GM19468 (cell line): ENCODE data around the gene AGPS.
"Not testable (repeated sequence)": the region's sequence is repeated elsewhere in the genome, so short reads cannot be mapped to it uniquely, and the experiment has no call there.

Experiments used
- ATAC-seq: cut with Tn5 transposase; IDR thresholded peaks from one replicate; pipeline ENCODE4 v1.9.1; 2021; ENCODE audit warnings: mild to moderate bottlenecking, moderate library complexity, moderate number of reproducible peaks; ENCODE audit not compliant: unreplicated experiment; ENCODE audit errors: extremely low read depth

Gene AGPS

GRCh38 chr2:177545981-177546585 lies 153.5 kb downstream of the AGPS start:
- no peak for ATAC-seq

- peak; percentile 93 for ATAC-seq
Observed at GRCh38 chr2:177547122-177547521, 154.5 kb downstream of the AGPS start.

GRCh38 chr2:177547772-177548171 lies 155.2 kb downstream of the AGPS start:
- ATAC-seq: no peak

- no peak for ATAC-seq
Observed at GRCh38 chr2:177548636-177549035, 156.1 kb downstream of the AGPS start.

- ATAC-seq: no peak
Observed at GRCh38 chr2:177549171-177549570, 156.6 kb downstream of the AGPS start.

GRCh38 chr2:177550264-177551200 lies 158.0 kb downstream of the AGPS start:
- ATAC-seq: no peak

GRCh38 chr2:177551360-177551759 lies 158.8 kb downstream of the AGPS start:
- not testable (repeated sequence) for ATAC-seq

GRCh38 chr2:177551989-177552421 lies 159.4 kb downstream of the AGPS start:
- ATAC-seq: no peak

GRCh38 chr2:177552422-177553175 lies 160.0 kb downstream of the AGPS start:
- ATAC-seq: peak; percentile 86

GRCh38 chr2:177553176-177553884 lies 160.8 kb downstream of the AGPS start:
- ATAC-seq: no peak

GRCh38 chr2:177554365-177554764 lies 161.8 kb downstream of the AGPS start:
- ATAC-seq: no peak

- no peak for ATAC-seq
Observed at GRCh38 chr2:177556153-177556552, 163.6 kb downstream of the AGPS start.

GRCh38 chr2:177557794-177558193 lies 165.2 kb downstream of the AGPS start:
- no peak for ATAC-seq

- no peak for ATAC-seq
Observed at GRCh38 chr2:177559638-177560037, 167.1 kb downstream of the AGPS start.

GRCh38 chr2:177568390-177568789 lies 175.8 kb downstream of the AGPS start:
- no peak for ATAC-seq

- ATAC-seq: no peak
Observed at GRCh38 chr2:177568893-177569292, 176.3 kb downstream of the AGPS start.

GRCh38 chr2:177572236-177572671 lies 179.7 kb downstream of the AGPS start:
- ATAC-seq: no peak

GRCh38 chr2:177573120-177573519 lies 180.5 kb downstream of the AGPS start:
- ATAC-seq: no peak

GRCh38 chr2:177574356-177574755 lies 181.8 kb downstream of the AGPS start:
- no peak for ATAC-seq

GRCh38 chr2:177575358-177575757 lies 182.8 kb downstream of the AGPS start:
- no peak for ATAC-seq
